Stomach (tissue), 4 donors: Measurements from ENCODE around the gene RBMS1.

Experiments
- EP300 ChIP-seq: sonication (generic); formaldehyde crosslinking; IDR thresholded peaks from one replicate; pipeline ENCODE4 v1.6.1; 2017; ENCODE audit warnings: antibody characterized with exemption
- POLR2A ChIP-seq, 4 donors: fragments of 450-650 bp; IDR thresholded peaks; one replicate each; pipeline ENCODE4 v1.6.1; 2016; ENCODE audit warnings: antibody characterized with exemption in 4 of 4, control low read depth in 2 of 4, mild to moderate bottlenecking in 1 of 4, moderate library complexity in 1 of 4
- TF ChIP-seq, protein P1 (sequence below), 7 experiments: fragments of 450-650 bp in 4 of 7; fragments of 200-600 bp in 3 of 7; sonication (generic) in 3 of 7; IDR thresholded peaks; one replicate each; pipeline ENCODE4 v1.5.1; 2016 to 2019; ENCODE audit warnings: antibody characterized with exemption in 7 of 7, control low read depth in 2 of 7, mild to moderate bottlenecking in 1 of 7

GRCh38 chr2:160347269-160347863 lies 146.2 kb downstream of the RBMS1 start:
- TF ChIP-seq, protein P1, sequence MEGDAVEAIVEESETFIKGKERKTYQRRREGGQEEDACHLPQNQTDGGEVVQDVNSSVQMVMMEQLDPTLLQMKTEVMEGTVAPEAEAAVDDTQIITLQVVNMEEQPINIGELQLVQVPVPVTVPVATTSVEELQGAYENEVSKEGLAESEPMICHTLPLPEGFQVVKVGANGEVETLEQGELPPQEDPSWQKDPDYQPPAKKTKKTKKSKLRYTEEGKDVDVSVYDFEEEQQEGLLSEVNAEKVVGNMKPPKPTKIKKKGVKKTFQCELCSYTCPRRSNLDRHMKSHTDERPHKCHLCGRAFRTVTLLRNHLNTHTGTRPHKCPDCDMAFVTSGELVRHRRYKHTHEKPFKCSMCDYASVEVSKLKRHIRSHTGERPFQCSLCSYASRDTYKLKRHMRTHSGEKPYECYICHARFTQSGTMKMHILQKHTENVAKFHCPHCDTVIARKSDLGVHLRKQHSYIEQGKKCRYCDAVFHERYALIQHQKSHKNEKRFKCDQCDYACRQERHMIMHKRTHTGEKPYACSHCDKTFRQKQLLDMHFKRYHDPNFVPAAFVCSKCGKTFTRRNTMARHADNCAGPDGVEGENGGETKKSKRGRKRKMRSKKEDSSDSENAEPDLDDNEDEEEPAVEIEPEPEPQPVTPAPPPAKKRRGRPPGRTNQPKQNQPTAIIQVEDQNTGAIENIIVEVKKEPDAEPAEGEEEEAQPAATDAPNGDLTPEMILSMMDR (IDR thresholded peaks at IDR 0.05), result no peak
- no peak for TF ChIP-seq EP300
- no peak for TF ChIP-seq POLR2A (IDR thresholded peaks at IDR 0.05)
